ENCODE results near the gene TRABD2A.

TRABD2A gene

GRCh38 chr2:84849271-84849952, 31.5 kb downstream of the TRABD2A start:
- no peak for DNase-seq

GRCh38 chr2:84847326-84848050, 33.4 kb downstream of the TRABD2A start:
- no peak for DNase-seq

GRCh38 chr2:84846741-84847142, 34.1 kb downstream of the TRABD2A start:
- no peak for DNase-seq

DNA sequence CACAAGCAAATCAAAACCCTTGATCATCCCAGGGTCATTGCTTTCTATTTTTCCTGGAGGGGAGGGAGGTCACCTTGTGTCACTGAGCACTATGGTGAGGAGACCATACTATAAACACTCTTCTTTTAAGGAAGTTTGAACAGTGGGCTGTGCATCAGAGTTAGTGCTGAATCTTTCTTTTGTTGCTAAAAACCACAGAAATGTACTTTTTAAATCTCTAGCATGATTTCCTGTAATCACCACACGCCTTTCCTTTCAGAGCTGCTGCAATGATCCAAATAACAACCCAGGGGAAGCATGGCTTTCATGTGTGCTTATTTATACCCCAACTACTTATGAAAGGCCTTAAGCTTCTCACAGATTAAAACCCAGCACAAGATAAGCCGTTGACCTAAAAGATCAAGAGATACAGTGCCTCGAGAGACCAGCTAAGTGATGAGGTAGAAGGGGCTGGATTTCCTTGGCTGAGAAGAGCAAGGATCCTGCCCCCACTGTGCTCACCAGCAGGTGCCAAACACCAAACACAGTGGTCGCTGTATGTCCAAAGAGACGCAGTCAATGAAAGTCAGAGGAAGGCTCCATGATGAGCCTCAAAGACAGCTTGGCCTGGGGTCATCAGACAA, 34.7 kb downstream of the TRABD2A start:
- no peak for DNase-seq

DNA sequence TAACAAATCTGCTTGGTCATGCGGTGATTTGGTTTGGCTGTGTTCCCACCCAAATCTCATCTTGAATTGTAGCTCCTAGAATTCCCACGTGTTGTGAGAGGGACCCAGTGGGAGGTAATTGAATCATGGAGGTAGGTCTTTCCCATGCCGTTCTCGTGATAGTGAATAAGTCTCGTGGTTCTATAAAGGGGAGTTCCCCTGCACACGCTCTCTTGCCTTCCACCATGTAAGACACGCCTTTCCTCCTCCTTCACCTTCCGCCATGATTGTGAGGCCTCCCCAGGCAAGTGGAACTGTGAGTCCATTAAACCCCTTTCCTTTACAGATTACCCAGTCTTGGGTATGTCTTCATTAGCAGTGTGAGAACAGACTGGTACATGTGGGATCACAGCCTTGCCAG, 36.7 kb downstream of the TRABD2A start:
- no peak for DNase-seq

- DNase-seq: no peak
Measured at GRCh38 chr2:84841577-84841976, 39.3 kb downstream of the TRABD2A start.

DNA sequence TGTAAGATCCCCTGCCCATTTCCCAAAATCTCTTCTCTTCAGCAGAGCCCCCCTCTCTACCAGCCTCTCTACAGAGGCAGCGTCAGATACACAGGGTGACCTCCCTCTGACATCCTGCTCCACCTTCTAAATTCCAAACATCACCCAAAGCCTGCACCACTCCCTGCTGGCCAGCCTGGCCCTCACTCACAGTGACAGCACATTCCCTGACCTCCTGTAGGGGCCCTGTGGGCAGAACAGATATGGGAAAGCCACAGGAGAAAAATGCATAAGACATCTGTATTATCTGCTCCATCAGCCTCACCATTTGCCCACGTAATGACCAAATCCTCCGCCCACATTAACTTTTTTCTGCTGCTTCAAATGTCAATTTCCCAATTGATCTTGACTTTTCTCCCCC, 40.6 kb downstream of the TRABD2A start:
- DNase-seq: no peak

DNA sequence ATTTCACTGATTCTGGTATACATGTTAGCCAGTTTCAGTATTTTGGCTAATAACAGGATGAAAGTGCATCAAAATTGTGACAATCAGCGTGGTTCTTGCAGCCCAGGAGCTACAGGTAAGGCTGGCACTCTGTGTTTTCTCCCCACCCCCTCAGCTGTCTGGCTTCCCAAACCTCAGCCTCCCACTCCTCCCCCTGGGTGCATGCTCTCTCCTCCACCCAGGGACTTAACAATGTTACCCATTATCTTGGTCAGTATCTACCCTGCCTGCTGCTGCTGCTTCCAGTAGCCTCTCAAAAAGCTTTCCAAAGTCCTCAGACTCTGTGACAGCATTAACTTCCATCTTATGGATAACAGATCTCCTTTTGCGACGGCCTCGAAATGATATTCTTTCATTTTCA, 41.0 kb downstream of the TRABD2A start:
- DNase-seq: no peak

DNA sequence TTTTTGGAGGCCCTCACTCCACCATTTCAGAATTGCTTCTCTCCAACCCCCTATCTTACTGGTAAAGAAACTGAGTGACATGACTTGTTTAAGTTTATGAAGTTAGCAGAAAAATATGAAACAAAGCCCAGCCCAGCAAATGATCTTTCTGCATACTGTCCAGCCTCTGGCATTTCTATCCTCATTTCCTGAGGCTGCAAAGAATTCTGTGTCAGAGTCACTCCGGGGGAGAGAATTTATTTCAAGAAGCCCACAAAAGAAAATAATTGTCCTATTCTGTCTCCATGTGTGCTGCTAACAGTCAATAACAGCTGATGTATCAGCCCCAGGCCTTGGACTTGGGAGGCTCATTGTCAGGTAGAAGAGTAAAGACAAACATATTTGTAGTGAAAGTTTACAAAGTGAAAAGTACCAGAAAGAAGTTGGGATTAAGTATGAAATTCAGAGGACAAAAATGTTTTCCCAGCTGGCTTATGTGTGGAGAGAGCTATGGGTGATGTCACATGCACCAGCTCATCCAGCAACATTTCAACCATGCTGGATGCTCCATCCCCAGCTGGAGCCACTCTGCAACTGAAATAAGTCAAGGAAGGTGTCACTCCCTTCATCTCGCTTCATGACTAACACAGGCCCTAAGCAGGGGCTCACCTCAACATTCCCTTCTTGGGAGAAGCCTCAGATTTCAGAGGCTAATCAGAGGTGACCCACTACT, 42.3 kb downstream of the TRABD2A start:
- no peak for DNase-seq

- DNase-seq: no peak
Measured at GRCh38 chr2:84836215-84836614, 44.7 kb downstream of the TRABD2A start.

- DNase-seq: no peak
Measured at GRCh38 chr2:84833481-84834150, 47.3 kb downstream of the TRABD2A start.

GRCh38 chr2:84832772-84833461, 48.0 kb downstream of the TRABD2A start:
- DNase-seq: peak; percentile 28

GRCh38 chr2:84830758-84831500, 50.0 kb downstream of the TRABD2A start:
- DNase-seq: no peak

DNA sequence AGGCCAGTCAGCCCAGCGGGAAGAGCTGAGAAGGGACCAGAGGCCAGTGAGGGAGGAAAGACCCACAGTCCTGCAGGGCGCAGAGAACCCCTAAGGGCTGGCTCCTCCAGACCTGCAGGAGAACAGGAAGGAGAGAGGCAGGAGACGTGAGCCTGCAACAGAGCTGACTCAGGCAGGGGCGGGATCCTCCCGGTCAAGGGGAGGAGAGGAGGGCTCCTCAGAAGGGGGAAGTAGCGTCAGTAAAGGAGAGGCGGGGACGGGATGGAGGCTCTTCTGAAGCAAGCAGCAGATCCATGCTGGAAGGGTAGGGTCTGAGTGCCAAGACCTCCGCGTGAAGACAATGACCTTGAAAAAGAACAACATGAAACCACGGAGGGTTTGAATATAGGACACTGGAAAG, 50.8 kb downstream of the TRABD2A start:
- DNase-seq: no peak

- no peak for DNase-seq
Measured at GRCh38 chr2:84829693-84830092, 51.2 kb downstream of the TRABD2A start.

GRCh38 chr2:84827978-84828575, 52.8 kb downstream of the TRABD2A start:
- no peak for DNase-seq

DNA sequence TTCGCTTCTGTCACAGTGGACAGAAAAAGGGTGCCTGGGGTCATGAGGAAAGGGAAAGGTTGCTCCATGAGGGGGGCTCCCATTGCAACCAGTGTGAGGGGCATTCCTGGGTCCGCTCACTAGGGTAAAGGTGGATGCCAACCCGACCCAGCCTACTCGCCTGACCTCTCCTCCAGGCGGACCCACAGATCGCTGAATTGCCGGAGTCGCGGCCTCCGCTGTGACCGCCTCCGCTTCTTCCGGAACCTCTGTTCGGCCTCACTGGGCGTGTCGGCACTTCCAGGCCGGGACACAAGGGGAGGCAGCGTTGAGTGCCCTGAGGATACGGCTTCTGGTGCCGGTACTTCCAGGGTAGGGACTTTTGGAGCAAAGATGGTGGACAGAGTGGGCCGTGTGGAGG, 57.1 kb downstream of the TRABD2A start:
- no peak for DNase-seq

DNA sequence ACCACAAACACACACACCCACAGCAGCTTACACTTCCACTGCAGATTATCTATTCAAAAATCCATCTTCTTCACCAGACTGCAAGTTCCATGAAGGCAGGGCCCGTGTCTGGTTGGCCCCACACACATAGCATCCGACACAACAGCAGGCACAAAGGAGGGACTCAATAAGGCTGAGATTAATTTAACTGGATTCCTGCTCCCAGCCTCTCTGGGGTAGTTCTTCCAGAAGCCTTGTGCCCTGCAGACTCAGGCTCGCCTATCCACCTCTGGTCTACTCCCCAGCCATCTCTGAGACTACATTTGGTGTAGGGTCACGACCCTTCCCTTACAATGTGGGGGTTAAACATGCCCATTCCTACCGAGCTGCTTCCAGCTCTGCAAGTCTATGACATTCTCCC, 57.7 kb downstream of the TRABD2A start:
- no peak for DNase-seq

DNA sequence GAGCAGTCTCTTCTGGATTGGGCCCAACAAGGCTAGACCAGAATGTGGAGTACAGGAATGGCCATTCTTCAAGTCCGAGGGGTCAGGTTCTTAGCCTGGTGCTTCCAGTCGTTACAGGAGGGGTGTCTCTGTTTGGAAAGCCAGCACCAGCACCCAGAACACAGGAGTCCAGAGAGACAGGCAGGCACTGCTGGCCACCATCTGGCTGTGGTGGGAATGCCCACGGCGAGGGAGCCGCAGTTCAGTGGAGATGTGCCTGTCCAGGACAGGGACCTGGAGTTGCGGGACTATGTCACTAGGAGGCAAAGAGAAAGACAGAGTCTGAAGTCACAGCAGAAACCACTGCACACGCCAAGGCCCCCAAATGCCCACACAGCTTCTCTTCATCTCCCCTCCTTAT, 59.1 kb downstream of the TRABD2A start:
- no peak for DNase-seq

- no peak for DNase-seq
Measured at GRCh38 chr2:84817239-84817655, 63.6 kb downstream of the TRABD2A start.

DNA sequence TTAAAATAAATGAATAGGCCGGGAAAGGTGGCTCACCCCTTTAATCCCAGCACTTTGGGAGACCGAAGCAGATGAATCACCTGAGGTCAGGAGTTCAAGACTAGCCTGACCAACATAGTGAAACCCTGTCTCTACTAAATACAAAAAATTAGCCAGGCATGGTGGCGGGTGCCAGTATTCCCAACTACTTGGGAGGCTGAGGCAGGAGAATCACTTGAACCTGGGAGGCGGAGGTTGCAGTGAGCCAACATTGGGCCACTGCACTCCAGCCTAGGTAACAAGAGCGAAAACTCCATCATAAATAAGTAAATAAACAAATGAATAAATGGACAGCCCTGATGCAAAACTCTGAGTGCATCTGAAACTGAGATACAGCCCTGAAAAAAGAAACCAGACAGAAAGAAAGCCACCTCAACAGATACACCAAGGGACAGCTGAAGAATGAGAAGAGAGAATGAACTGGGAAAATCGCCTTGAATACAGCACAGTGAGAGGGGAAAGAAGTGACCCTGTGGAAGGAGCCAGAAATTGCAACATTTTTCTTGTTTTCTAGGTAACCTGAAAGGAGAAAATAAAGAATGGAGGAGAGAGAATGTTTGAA, 64.4 kb downstream of the TRABD2A start:
- DNase-seq: no peak
